SK-N-SH treated with all-trans-retinoic acid at 6 μM for 48 hours (cell line): ENCODE measurements around the gene NUP210.

Source experiments
- CSRNP3 ChIP-seq: fragments of 250-450 bp; sonication (Bioruptor Pico); IDR thresholded peaks from 2 replicates; pipeline ENCODE4 v1.5.1; 2021; ENCODE audit warnings: mild to moderate bottlenecking, moderate library complexity
- PATZ1 ChIP-seq: fragments of 250-450 bp; sonication (Bioruptor Pico); IDR thresholded peaks from 2 replicates; pipeline ENCODE4 v1.8.0; 2020; ENCODE audit warnings: mild to moderate bottlenecking, moderate library complexity, borderline replicate concordance
- ZFP3 ChIP-seq: fragments of 250-450 bp; sonication (Bioruptor Pico); IDR thresholded peaks from 2 replicates; pipeline ENCODE4 v1.5.0; 2020; ENCODE audit warnings: mild to moderate bottlenecking, moderate library complexity
- ZFP30 ChIP-seq: fragments of 450-650 bp; formaldehyde crosslinking; IDR thresholded peaks from 2 replicates; pipeline ENCODE4 v1.5.0; 2022; ENCODE audit warnings: mild to moderate bottlenecking, moderate library complexity

GRCh38 chr3:13452490-13453335 is 32.6 kb upstream of the NUP210 start:
- TF ChIP-seq PATZ1 (CRISPR knock-in tag) (no peak), ZFP30 (no peak), CSRNP3 (CRISPR knock-in tag) (no peak), ZFP3 (CRISPR knock-in tag) (no peak)
